Spleen (tissue), 7 donors: ENCODE measurements around the gene ADAM21.
"Not testable (repeated sequence)": the region's sequence is repeated elsewhere in the genome, so short reads cannot be mapped to it uniquely, and the experiment has no call there.

Source experiments
- POLR2AphosphoS5 ChIP-seq, 3 donors: sonication (generic); formaldehyde crosslinking; IDR thresholded peaks; one replicate each; pipeline ENCODE4 v1.5.1; 2017; ENCODE audit warnings: antibody characterized with exemption in 3 of 3
- TF ChIP-seq, protein P1 (sequence below), 11 experiments: fragments of 200-600 bp in 7 of 11; fragments of 450-650 bp in 4 of 11; sonication (generic) in 4 of 11; IDR thresholded peaks in 8 of 11; conservative IDR thresholded peaks in 3 of 11; 1 replicate in 7 of 11; 2 replicates in 4 of 11; pipeline versions ENCODE4 v1.4.0 to v1.8.0; 2016 to 2021; ENCODE audit warnings: antibody characterized with exemption in 11 of 11, inconsistent platforms in 4 of 11, mild to moderate bottlenecking in 1 of 11
- donor health status: DM: no; HTN: no; CAD: no; lungs with moderate emphysema.
- donor health status: DM: no; HTN: no; CAD: no.
- donor health status: DM: no; HTN: no; CAD: no.

DNA sequence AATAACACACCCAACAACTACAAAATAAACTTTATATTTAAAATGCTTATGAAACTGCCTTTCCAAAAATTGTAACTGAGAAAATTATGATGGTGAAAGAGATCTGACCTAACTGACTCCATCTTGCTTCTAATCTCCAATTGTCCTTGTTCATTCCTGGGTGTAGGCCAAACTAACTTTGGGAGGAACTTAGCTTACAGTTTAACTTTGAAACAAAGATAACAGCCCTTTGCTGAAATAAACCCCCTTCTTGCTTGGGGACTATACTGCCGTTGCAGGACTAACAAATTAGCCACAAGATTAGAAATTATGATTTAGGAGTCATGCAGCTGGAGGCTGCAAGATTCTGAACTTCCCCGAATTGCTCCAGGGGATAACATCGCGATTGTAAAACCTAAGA, 45.8 kb upstream of the ADAM21 start:
- not testable (repeated sequence) for TF ChIP-seq POLR2AphosphoS5 (IDR thresholded peaks at IDR 0.05)
- TF ChIP-seq, protein P1, sequence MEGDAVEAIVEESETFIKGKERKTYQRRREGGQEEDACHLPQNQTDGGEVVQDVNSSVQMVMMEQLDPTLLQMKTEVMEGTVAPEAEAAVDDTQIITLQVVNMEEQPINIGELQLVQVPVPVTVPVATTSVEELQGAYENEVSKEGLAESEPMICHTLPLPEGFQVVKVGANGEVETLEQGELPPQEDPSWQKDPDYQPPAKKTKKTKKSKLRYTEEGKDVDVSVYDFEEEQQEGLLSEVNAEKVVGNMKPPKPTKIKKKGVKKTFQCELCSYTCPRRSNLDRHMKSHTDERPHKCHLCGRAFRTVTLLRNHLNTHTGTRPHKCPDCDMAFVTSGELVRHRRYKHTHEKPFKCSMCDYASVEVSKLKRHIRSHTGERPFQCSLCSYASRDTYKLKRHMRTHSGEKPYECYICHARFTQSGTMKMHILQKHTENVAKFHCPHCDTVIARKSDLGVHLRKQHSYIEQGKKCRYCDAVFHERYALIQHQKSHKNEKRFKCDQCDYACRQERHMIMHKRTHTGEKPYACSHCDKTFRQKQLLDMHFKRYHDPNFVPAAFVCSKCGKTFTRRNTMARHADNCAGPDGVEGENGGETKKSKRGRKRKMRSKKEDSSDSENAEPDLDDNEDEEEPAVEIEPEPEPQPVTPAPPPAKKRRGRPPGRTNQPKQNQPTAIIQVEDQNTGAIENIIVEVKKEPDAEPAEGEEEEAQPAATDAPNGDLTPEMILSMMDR (IDR thresholded peaks at IDR 0.05 in 8 of 11, conservative IDR thresholded peaks at IDR 0.05 in 3 of 11): not testable (repeated sequence)
